ENCODE data around the gene RINT1. TPM values are rescaled to one million over a fixed set of nuclear protein-coding genes. Genes with fewer than 3 reads are reported as not detected.
A peak's percentile ranks its signal among the peaks of the same experiment; 100 is the strongest.

The RINT1 gene
- total RNA-seq, 3 donors from 2014 or later (not counting 1 experiment from before 2014, with no cell fraction given): 35.1 to 37.3 (median 37.0) TPM

DNA sequence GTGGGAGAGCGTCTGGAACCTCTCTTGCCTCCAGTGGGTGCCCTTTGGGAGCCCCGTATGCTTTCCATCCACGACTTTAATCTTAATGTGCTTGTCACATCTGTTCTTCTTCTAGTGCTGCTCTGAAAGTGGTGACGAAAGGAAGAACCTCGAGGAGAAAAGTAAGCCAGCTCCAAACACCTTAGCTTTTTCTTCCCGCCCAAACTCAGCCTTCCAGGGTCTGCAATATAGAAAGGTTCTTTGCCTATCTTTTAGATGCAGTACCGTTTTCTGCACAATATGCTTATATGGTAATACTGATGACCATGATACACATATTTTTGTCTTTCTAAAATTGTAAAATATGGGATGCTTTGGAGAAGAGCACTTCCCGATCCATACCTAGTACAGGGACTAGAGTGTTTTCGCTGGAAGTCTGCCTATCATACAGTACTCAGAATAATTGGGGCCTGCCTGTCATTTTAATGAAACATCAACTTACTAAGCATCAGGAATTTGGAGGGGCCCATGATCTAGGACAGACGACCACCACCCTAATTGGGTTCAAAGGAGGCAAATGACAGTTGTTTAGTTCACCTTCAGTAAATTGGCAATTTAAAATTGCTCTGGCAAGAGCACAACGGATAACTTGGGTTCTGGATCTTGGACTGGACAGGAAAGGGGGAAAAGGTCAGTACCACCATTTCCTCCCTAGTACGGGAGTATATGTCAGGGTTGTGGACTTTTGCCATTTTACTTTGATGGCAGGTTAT lies 884 bp downstream of the RINT1 start:
- DNase-seq (no peak), ATAC-seq (no peak)
- Histone ChIP-seq H3K4me3 (ENCODE audit: low read length) (peak overlapping the region; percentile 91), H3K27ac (ENCODE audit: low read length) (peak overlapping the region; percentile 91), H3K36me3 (ENCODE audit: control insufficient read depth, insufficient read depth, low read length) (peaks cover 12% of the 10 kb centered on the region), H3K9me3 (ENCODE audit: control insufficient read depth, insufficient read depth, low read length) (no peaks in the 10 kb centered on the region), H3K27me3 (ENCODE audit: control insufficient read depth, insufficient read depth, low read length) (no peaks in the 10 kb centered on the region), H3K4me1 (ENCODE audit: control insufficient read depth, insufficient read depth, low read length) (peaks cover 22% of the 10 kb centered on the region)
- intact Hi-C loops (cut with micrococcal nuclease): no loop called here
- H3K4me1 Mint-ChIP-seq: peaks cover 20 to 28% of the 10 kb centered on the region in 2 donors
- H3K27me3 Mint-ChIP-seq (ENCODE audit: low read depth in 2 of 2): no peaks in the 10 kb centered on the region
- no peaks in the 10 kb centered on the region for H3K9me3 Mint-ChIP-seq
- WGBS (ENCODE audit: insufficient coverage): 50% methylated on average over 10 of the region's 12 CpGs
- peak overlapping the region; percentile 95 for H3K4me3 Mint-ChIP-seq
- H3K36me3 Mint-ChIP-seq: no peaks in the 10 kb centered on the region
- TF ChIP-seq, protein P1, sequence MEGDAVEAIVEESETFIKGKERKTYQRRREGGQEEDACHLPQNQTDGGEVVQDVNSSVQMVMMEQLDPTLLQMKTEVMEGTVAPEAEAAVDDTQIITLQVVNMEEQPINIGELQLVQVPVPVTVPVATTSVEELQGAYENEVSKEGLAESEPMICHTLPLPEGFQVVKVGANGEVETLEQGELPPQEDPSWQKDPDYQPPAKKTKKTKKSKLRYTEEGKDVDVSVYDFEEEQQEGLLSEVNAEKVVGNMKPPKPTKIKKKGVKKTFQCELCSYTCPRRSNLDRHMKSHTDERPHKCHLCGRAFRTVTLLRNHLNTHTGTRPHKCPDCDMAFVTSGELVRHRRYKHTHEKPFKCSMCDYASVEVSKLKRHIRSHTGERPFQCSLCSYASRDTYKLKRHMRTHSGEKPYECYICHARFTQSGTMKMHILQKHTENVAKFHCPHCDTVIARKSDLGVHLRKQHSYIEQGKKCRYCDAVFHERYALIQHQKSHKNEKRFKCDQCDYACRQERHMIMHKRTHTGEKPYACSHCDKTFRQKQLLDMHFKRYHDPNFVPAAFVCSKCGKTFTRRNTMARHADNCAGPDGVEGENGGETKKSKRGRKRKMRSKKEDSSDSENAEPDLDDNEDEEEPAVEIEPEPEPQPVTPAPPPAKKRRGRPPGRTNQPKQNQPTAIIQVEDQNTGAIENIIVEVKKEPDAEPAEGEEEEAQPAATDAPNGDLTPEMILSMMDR (IDR thresholded peaks at IDR 0.05): no peak
- peak overlapping the region; percentile 91 to 94 for H3K27ac Mint-ChIP-seq

DNA sequence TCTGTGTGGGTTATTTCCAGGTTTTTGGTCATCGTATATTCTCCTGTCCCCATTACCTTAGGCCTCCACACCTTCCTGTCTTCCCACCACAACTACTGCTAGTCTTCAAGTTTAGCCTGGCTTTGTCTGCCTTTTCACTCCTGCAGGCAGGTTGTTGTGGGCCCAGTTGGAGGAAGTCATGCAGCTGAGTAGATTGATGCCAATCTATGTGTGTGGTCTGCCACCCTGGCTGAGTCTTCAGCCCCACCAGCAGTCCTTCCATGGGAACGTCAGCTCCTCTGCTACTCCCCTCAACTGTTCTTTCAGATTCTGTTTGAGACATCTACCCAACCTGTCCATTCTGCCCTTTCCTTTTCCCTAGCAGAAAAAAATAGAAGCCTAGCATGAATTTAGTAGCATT lies 6.3 kb downstream of the RINT1 start:
- Histone ChIP-seq H3K9me3 (ENCODE audit: control insufficient read depth, insufficient read depth, low read length) (no peaks in the 10 kb centered on the region), H3K27me3 (ENCODE audit: control insufficient read depth, insufficient read depth, low read length) (no peaks in the 10 kb centered on the region), H3K4me1 (ENCODE audit: control insufficient read depth, insufficient read depth, low read length) (peaks cover 4% of the 10 kb centered on the region), H3K27ac (ENCODE audit: low read length) (no peak overlapping the region), H3K36me3 (ENCODE audit: control insufficient read depth, insufficient read depth, low read length) (peaks cover 48% of the 10 kb centered on the region), H3K4me3 (ENCODE audit: low read length) (no peak overlapping the region)
- no peak overlapping the region for H3K4me3 Mint-ChIP-seq
- 59% methylated on average over 1 of the region's 2 CpGs for WGBS (ENCODE audit: insufficient coverage)
- TF ChIP-seq, protein P1 (IDR thresholded peaks at IDR 0.05): no peak
- H3K9me3 Mint-ChIP-seq: no peaks in the 10 kb centered on the region
- intact Hi-C loops (cut with micrococcal nuclease): no loop called here
- peak overlapping the region in 1 of 2 donors; percentile 44 for H3K27ac Mint-ChIP-seq
- peaks cover 9% of the 10 kb centered on the region for H3K36me3 Mint-ChIP-seq
- DNase-seq (no peak), ATAC-seq (peak in 1 of 3 donors; percentile 67)
- peaks cover 9 to 16% of the 10 kb centered on the region in 2 donors for H3K4me1 Mint-ChIP-seq
- H3K27me3 Mint-ChIP-seq (ENCODE audit: low read depth in 2 of 2): no peaks in the 10 kb centered on the region

DNA sequence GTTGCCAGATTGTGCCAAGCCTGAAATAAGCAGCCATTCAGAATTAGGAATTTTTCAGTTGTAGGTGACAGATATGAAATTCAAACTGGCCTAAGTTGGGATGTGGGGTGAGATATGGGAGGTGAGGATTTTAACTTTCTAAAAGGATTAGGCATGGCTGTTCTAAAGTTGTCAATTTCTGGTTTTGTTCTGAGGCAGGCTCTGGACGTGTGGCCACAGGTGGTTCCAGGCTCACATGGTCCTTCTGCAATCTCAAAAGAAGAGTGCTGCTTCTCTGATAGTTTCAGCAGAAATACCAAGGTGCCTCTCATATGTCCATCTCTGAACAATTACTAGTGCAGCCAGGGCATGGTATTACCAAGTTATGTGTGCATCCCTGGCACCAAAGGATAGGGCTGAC lies 27.9 kb downstream of the RINT1 start:
- Mint-ChIP-seq H3K9me3 (no peaks in the 10 kb centered on the region), H3K27me3 (ENCODE audit: low read depth in 2 of 2) (no peaks in the 10 kb centered on the region), H3K4me3 (no peak overlapping the region), H3K36me3 (peaks cover 7% of the 10 kb centered on the region), H3K27ac (no peak overlapping the region), H3K4me1 (no peaks in the 10 kb centered on the region)
- DNase-seq (no peak), ATAC-seq (no peak)
- H3K27me3 ChIP-seq (ENCODE audit: control insufficient read depth, insufficient read depth, low read length): no peaks in the 10 kb centered on the region
- H3K4me1 ChIP-seq (ENCODE audit: control insufficient read depth, insufficient read depth, low read length): no peaks in the 10 kb centered on the region
- H3K9me3 ChIP-seq (ENCODE audit: control insufficient read depth, insufficient read depth, low read length): no peaks in the 10 kb centered on the region
- 90% methylated on average over 1 of the region's 1 CpG for WGBS (ENCODE audit: insufficient coverage)
- TF ChIP-seq, protein P1 (IDR thresholded peaks at IDR 0.05): no peak
- H3K27ac ChIP-seq (ENCODE audit: low read length): no peak overlapping the region
- intact Hi-C loops (cut with micrococcal nuclease): no loop called here
- H3K36me3 ChIP-seq (ENCODE audit: control insufficient read depth, insufficient read depth, low read length): peaks cover 52% of the 10 kb centered on the region
- no peak overlapping the region for H3K4me3 ChIP-seq (ENCODE audit: low read length)

DNA sequence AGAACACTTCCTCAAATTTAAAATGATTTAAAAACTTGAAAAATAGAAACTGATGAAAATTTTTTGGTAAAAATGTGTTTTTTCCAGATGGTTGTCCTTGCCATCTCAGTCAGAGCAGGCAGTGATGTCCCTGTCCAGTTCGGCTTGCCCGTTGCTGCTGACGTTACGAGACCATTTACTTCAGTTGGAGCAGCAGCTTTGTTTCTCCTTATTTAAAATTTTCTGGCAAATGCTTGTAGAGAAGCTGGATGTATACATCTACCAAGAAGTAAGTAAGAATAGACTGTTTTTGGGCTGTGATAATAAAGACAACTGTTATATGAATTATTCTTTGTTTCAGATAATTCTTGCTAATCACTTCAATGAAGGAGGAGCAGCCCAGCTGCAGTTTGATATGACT lies 33.2 kb downstream of the RINT1 start:
- TF ChIP-seq, protein P1 (IDR thresholded peaks at IDR 0.05): no peak
- no peak overlapping the region for H3K27ac Mint-ChIP-seq
- H3K4me3 Mint-ChIP-seq: no peak overlapping the region
- no peaks in the 10 kb centered on the region for H3K4me1 ChIP-seq (ENCODE audit: control insufficient read depth, insufficient read depth, low read length)
- no peaks in the 10 kb centered on the region for H3K4me1 Mint-ChIP-seq
- H3K36me3 Mint-ChIP-seq: peaks cover 11% of the 10 kb centered on the region
- H3K27ac ChIP-seq (ENCODE audit: low read length): no peak overlapping the region
- intact Hi-C loops (cut with micrococcal nuclease): no loop called here
- no peaks in the 10 kb centered on the region for H3K9me3 ChIP-seq (ENCODE audit: control insufficient read depth, insufficient read depth, low read length)
- H3K9me3 Mint-ChIP-seq: no peaks in the 10 kb centered on the region
- H3K4me3 ChIP-seq (ENCODE audit: low read length): no peak overlapping the region
- no peaks in the 10 kb centered on the region for H3K27me3 ChIP-seq (ENCODE audit: control insufficient read depth, insufficient read depth, low read length)
- ATAC-seq: no peak
- WGBS (ENCODE audit: insufficient coverage): 99% methylated on average over 4 of the region's 4 CpGs
- peaks cover 45% of the 10 kb centered on the region for H3K36me3 ChIP-seq (ENCODE audit: control insufficient read depth, insufficient read depth, low read length)
- H3K27me3 Mint-ChIP-seq (ENCODE audit: low read depth in 2 of 2): no peaks in the 10 kb centered on the region
- DNase-seq: no peak
